ENCODE results near the gene PKNOX2.

DNA sequence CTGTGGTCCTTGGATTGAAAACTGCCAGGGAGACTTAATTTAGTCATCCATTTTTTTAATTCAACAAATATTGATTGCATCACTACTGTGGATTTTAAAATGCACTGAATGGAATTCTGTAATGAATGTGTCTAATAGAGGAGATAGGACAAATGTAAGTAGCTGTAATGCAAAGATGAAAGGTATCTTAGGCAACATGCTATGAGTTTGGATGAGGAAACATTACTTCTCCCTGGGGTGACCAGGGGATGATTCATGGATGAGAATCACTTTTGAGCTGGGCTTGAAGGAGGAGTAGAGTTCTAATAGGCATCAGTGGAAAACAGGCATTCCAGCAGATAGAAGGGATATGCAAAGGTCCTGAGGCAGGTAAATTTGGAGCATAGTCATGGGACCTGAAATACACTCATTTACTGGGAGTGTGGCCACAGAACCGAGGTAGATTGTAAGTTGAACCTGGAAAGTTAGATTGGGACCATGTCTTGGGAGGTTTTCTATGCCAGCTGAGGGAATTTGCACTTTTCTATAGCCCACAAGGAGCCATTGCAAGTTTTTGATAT is 43.4 kb downstream of the PKNOX2 start:
- TF ChIP-seq CTCF (conservative IDR thresholded peaks at IDR 0.05) (no peak), ZFX (IDR thresholded peaks at IDR 0.05) (no peak)

All from C4-2B (cell line).